BLaER1 (cell line): Measurements from ENCODE around the gene EGF.
"Not testable (repeated sequence)": the region's sequence is repeated elsewhere in the genome, so short reads cannot be mapped to it uniquely, and the experiment has no call there.

Source experiments
- H3K27ac ChIP-seq: shearing (Covaris generic); formaldehyde crosslinking; 2 replicates; pipeline ENCODE4 v1.8.1; 2022
- H3K27me3 ChIP-seq: shearing (Covaris generic); formaldehyde crosslinking; 2 replicates; pipeline ENCODE4 v1.8.1; 2022
- H3K36me3 ChIP-seq: shearing (Covaris generic); formaldehyde crosslinking; 2 replicates; pipeline ENCODE4 v1.8.1; 2022
- H3K4me1 ChIP-seq: shearing (Covaris generic); formaldehyde crosslinking; 2 replicates; pipeline ENCODE4 v1.8.1; 2022
- H3K4me2 ChIP-seq: shearing (Covaris generic); formaldehyde crosslinking; 2 replicates; pipeline ENCODE4 v1.8.1; 2022
- H3K4me3 ChIP-seq: shearing (Covaris generic); formaldehyde crosslinking; 2 replicates; pipeline ENCODE4 v1.8.1; 2022
- H3K9ac ChIP-seq: shearing (Covaris generic); formaldehyde crosslinking; 2 replicates; pipeline ENCODE4 v1.8.1; 2022
- H3K9me3 ChIP-seq: shearing (Covaris generic); formaldehyde crosslinking; 2 replicates; pipeline ENCODE4 v1.8.1; 2022
- H4K20me1 ChIP-seq: shearing (Covaris generic); formaldehyde crosslinking; 2 replicates; pipeline ENCODE4 v1.8.1; 2022
- Cebpa-rat ChIP-seq: shearing (Covaris generic); IDR thresholded peaks from 2 replicates; pipeline ENCODE4 v1.8.1; 2022

The EGF gene

DNA sequence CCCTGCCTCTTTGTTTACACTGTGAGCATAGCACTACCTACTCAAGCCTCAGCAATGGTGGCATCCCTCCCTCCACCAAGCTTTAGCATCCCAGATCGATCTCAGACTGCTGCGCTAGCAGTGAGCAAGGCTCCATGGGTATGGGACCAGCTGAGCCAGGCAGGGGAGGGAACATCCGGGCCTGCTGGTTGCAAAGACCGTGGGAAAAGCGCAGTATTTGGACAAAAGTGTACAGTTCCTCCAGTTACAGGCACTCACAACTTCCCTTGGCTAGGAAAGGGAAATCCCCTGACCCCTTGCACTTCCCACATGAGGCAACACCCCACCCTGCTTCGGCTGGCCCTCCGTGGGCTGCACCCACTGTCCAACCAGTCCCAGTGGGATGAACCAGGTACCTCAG lies 26.5 kb downstream of the EGF start:
- no peaks in the 10 kb centered on the region for H3K36me3 ChIP-seq
- no peaks in the 10 kb centered on the region for H4K20me1 ChIP-seq
- no peak overlapping the region for H3K9ac ChIP-seq
- H3K9me3 ChIP-seq, result no peaks in the 10 kb centered on the region; the same call in 1 of the 2 replicates
- H3K27me3 ChIP-seq, result no peaks in the 10 kb centered on the region
- H3K4me2 ChIP-seq, result no peak overlapping the region
- H3K27ac ChIP-seq, result no peak overlapping the region
- TF ChIP-seq Cebpa-rat, result no peak
- no peak overlapping the region for H3K4me3 ChIP-seq
- no peaks in the 10 kb centered on the region for H3K4me1 ChIP-seq

DNA sequence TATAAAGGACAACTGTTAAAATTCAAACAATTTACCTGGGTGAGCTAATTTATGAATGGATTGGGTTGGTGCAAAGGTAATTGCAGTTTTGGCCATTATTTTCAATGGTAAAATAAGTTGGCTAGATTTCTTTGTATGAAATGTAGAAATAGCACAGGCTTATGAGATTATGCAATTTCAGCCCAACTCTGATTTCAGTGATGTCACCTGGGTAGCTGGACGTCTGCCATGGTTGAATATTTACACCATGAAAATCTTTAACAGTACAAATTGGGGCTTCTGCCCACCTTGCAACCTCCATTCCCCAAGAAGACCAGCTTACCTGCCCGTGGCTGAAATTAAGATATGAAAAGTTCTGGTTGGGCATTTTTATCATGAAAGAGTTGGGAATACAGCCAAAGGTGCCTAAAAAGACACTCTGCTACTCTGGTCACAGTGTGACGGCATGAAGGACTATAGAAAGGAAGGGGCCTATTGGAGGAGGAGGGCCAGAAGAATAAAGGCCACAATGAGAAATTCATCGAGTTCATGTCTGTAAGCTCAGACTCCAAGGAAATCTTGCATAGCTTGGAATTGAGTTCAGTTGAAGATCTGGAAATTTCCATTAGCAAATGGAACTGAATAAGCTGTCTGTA lies 29.7 kb downstream of the EGF start:
- TF ChIP-seq Cebpa-rat, result no peak
- Histone ChIP-seq H3K27ac (no peak overlapping the region), H3K4me3 (no peak overlapping the region), H4K20me1 (no peaks in the 10 kb centered on the region), H3K4me1 (no peaks in the 10 kb centered on the region), H3K9me3 (no peaks in the 10 kb centered on the region; the same call in 1 of the 2 replicates), H3K27me3 (no peaks in the 10 kb centered on the region), H3K4me2 (no peak overlapping the region), H3K9ac (no peak overlapping the region), H3K36me3 (no peaks in the 10 kb centered on the region)

DNA sequence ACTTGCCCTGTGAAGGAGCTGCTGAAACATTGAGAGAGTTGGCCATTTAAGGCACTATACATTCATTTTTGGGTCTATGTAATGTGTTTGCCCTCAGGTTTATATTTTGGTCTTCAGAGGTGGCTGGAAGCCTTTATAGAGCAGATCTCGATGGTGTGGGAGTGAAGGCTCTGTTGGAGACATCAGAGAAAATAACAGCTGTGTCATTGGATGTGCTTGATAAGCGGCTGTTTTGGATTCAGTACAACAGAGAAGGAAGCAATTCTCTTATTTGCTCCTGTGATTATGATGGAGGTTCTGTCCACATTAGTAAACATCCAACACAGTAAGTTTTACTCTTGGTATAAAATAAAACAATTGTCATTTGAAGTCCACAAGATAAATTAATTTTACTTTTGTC lies 31.1 kb downstream of the EGF start:
- TF ChIP-seq Cebpa-rat, result no peak
- H3K4me2 ChIP-seq, result no peak overlapping the region
- H4K20me1 ChIP-seq, result no peaks in the 10 kb centered on the region

GRCh38 chr4:109944591-109944990 lies 31.9 kb downstream of the EGF start:
- no peak overlapping the region for H3K9ac ChIP-seq
- H4K20me1 ChIP-seq, result no peaks in the 10 kb centered on the region
- H3K27ac ChIP-seq, result no peak overlapping the region
- no peak for TF ChIP-seq Cebpa-rat
- no peak overlapping the region for H3K4me3 ChIP-seq
- no peaks in the 10 kb centered on the region for H3K9me3 ChIP-seq
- no peaks in the 10 kb centered on the region for H3K4me1 ChIP-seq
- H3K4me2 ChIP-seq, result no peak overlapping the region
- H3K36me3 ChIP-seq, result no peaks in the 10 kb centered on the region
- no peaks in the 10 kb centered on the region for H3K27me3 ChIP-seq

More for the DNA sequence above, 31.1 kb downstream of the EGF start:
- Histone ChIP-seq H3K4me1 (no peaks in the 10 kb centered on the region), H3K9ac (no peak overlapping the region), H3K9me3 (no peaks in the 10 kb centered on the region; the same call in 1 of the 2 replicates), H3K36me3 (no peaks in the 10 kb centered on the region), H3K27me3 (no peaks in the 10 kb centered on the region), H3K27ac (no peak overlapping the region), H3K4me3 (no peak overlapping the region)

DNA sequence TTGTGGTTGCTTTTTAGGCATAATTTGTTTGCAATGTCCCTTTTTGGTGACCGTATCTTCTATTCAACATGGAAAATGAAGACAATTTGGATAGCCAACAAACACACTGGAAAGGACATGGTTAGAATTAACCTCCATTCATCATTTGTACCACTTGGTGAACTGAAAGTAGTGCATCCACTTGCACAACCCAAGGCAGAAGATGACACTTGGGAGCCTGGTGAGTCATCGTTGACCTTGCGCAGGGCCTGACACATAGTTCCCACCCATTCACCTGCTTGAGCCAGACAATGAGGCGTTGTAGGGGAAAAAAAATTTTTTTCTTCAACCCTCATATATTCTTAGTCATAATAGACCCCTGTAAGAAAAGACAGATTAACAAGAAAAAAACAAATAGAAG lies 32.4 kb downstream of the EGF start:
- H3K27me3 ChIP-seq, result no peaks in the 10 kb centered on the region
- no peaks in the 10 kb centered on the region for H3K4me1 ChIP-seq
- no peak overlapping the region for H3K4me2 ChIP-seq
- H3K27ac ChIP-seq, result no peak overlapping the region
- TF ChIP-seq Cebpa-rat, result no peak
- no peak overlapping the region for H3K4me3 ChIP-seq
- no peaks in the 10 kb centered on the region for H3K36me3 ChIP-seq
- H3K9ac ChIP-seq, result no peak overlapping the region
- no peaks in the 10 kb centered on the region for H3K9me3 ChIP-seq
- H4K20me1 ChIP-seq, result no peaks in the 10 kb centered on the region

- H3K9me3 ChIP-seq, result no peaks in the 10 kb centered on the region
- no peaks in the 10 kb centered on the region for H3K36me3 ChIP-seq
- H3K4me2 ChIP-seq, result no peak overlapping the region
- no peak overlapping the region for H3K9ac ChIP-seq
- H3K4me3 ChIP-seq, result no peak overlapping the region
- no peaks in the 10 kb centered on the region for H3K4me1 ChIP-seq
- H3K27me3 ChIP-seq, result no peaks in the 10 kb centered on the region
- no peak overlapping the region for H3K27ac ChIP-seq
- no peak for TF ChIP-seq Cebpa-rat
- H4K20me1 ChIP-seq, result no peaks in the 10 kb centered on the region
These were observed 33.4 kb downstream of the EGF start for GRCh38 chr4:109946120-109946519.

- Histone ChIP-seq H4K20me1 (no peaks in the 10 kb centered on the region), H3K27ac (no peak overlapping the region), H3K9me3 (no peaks in the 10 kb centered on the region), H3K4me3 (no peak overlapping the region), H3K4me1 (no peaks in the 10 kb centered on the region), H3K27me3 (no peaks in the 10 kb centered on the region), H3K9ac (no peak overlapping the region), H3K36me3 (no peaks in the 10 kb centered on the region), H3K4me2 (no peak overlapping the region)
- TF ChIP-seq Cebpa-rat, result no peak
These were observed 34.8 kb downstream of the EGF start for GRCh38 chr4:109947457-109947856.

DNA sequence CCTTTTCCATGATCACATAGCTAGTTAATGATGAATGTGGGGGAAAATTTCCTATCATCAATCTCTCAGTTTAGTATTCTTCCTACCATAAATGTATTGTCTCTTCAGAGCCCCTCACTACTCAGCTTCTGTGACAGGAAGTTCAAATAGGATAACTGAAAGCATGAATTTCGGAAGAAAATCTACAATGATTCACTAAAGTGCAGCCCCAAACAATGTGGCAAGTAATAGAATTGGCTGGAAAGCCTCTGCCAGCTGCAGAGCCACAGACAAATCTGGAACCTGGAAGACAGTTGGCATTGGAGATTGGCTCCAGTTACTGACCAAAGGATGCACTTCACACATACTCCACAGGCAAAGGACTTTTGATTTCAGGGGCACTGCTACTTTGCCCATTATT lies 35.2 kb downstream of the EGF start:
- Histone ChIP-seq H3K27me3 (no peaks in the 10 kb centered on the region), H3K4me1 (no peaks in the 10 kb centered on the region), H3K36me3 (no peaks in the 10 kb centered on the region), H3K9ac (no peak overlapping the region), H3K27ac (no peak overlapping the region), H4K20me1 (no peaks in the 10 kb centered on the region), H3K4me2 (no peak overlapping the region), H3K9me3 (no peaks in the 10 kb centered on the region), H3K4me3 (no peak overlapping the region)
- no peak for TF ChIP-seq Cebpa-rat

DNA sequence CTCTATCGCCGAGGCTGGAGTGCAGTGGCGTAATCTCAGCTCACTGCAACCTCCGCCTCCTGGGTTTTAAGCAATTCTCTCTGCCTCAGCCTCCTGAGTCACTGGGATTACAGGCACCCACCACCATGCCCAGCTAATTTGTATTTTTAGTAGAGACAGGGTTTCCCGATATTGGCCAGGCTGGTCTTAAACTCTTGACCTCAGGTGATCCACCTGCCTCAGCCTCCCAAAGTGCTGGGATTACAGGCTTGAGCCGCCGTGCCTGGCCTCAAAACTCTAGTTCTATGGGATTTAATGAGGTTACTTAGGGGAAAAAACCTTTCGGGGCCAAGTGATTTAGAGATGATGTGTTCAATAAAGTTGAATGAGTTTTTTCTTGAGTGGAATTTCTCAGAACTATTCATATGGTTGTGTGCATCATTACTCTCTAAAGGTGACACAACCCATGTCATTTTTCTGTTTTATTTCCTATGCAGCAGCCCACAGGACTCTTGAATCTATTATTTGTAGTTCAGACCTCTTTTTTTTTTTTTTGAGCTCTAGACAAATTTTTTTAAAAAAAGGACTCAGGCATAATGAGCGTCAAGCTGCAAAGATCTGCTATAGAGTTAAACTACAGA lies 36.5 kb downstream of the EGF start:
- H3K36me3 ChIP-seq, H3K9ac ChIP-seq, H3K27me3 ChIP-seq: not testable (repeated sequence)

DNA sequence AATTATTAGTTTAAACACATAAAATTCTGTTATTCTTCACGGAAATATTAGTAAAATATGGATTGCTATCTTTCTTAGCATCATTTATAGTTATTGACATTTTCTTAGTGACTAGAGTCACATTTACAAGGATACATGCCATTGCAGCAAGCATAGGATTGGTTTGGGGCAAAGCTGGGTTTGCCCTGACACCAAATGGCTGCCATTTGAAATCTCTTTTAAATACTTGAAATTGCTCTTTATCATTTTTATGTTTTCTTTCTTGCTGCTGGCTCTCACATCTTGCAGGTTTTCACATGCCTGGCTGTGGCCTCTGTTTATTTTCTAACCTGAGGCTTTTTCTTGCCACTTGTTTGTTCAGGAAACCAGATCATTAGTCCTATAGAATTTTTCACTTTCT lies 39.9 kb downstream of the EGF start:
- H3K27ac ChIP-seq, result no peak overlapping the region
- no peak overlapping the region for H3K4me3 ChIP-seq
- no peaks in the 10 kb centered on the region for H3K27me3 ChIP-seq
- H3K9ac ChIP-seq, result no peak overlapping the region
- H4K20me1 ChIP-seq, result no peaks in the 10 kb centered on the region
- TF ChIP-seq Cebpa-rat, result no peak
- H3K36me3 ChIP-seq, result no peaks in the 10 kb centered on the region
- H3K4me2 ChIP-seq, result no peak overlapping the region
- no peaks in the 10 kb centered on the region for H3K4me1 ChIP-seq
- no peaks in the 10 kb centered on the region for H3K9me3 ChIP-seq

More for the DNA sequence above, 36.5 kb downstream of the EGF start:
- not testable (repeated sequence) for H3K27ac ChIP-seq, H3K4me2 ChIP-seq, H3K4me1 ChIP-seq, H3K4me3 ChIP-seq, H3K9me3 ChIP-seq, H4K20me1 ChIP-seq

DNA sequence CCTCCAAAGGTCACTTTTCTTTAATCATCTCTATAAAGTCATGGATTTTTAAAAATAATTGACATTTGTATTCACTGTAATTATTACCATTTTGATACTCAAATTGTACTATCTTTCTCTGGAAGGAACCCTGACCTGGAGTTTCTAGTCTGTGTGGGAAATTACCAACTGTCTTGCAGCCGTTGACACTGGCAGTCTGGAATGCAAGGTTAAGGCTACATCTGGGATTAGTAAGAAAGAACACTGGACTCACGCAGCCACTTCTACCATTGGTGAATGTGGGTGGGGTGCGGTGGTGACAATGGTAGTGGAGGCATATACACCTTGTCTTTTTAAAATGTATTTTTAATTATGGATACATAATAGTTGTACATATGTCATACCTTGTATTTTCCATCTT lies 40.9 kb downstream of the EGF start:
- H3K27me3 ChIP-seq, result no peaks in the 10 kb centered on the region
- H3K9me3 ChIP-seq, result no peaks in the 10 kb centered on the region
- H3K9ac ChIP-seq, result no peak overlapping the region
- no peak overlapping the region for H3K4me2 ChIP-seq
- no peak for TF ChIP-seq Cebpa-rat
- H3K4me3 ChIP-seq, result no peak overlapping the region
- no peaks in the 10 kb centered on the region for H3K36me3 ChIP-seq
- H4K20me1 ChIP-seq, result no peaks in the 10 kb centered on the region
- H3K27ac ChIP-seq, result no peak overlapping the region
- no peaks in the 10 kb centered on the region for H3K4me1 ChIP-seq
